HG03135 (cell line): ENCODE data around the gene ATP8B1.
"Not testable (repeated sequence)": the region's sequence is repeated elsewhere in the genome, so short reads cannot be mapped to it uniquely, and the experiment has no call there.

Source experiments
- ATAC-seq: cut with Tn5 transposase; IDR thresholded peaks from one replicate; pipeline ENCODE4 v1.9.1; 2021; ENCODE audit warnings: mild to moderate bottlenecking, moderate library complexity; ENCODE audit not compliant: unreplicated experiment

Gene ATP8B1

GRCh38 chr18:57803103-57803969 is at the start of gene ATP8B1:
TSS of gene ATP8B1 (minus strand) at chr18:57803315. CDS start at chr18:57731807, 71,508 bp downstream.
- peak; percentile 52 for ATAC-seq

GRCh38 chr18:57850063-57850462 is 46.9 kb upstream of the ATP8B1 start:
- no peak for ATAC-seq

GRCh38 chr18:57848374-57848773 is 45.3 kb upstream of the ATP8B1 start:
- not testable (repeated sequence) for ATAC-seq

- not testable (repeated sequence) for ATAC-seq
These were observed 44.3 kb upstream of the ATP8B1 start for GRCh38 chr18:57847431-57847830.

GRCh38 chr18:57846258-57846657 is 43.1 kb upstream of the ATP8B1 start:
- ATAC-seq, result no peak

GRCh38 chr18:57845605-57846074 is 42.5 kb upstream of the ATP8B1 start:
- no peak for ATAC-seq

- ATAC-seq, result no peak
These were observed 41.2 kb upstream of the ATP8B1 start for GRCh38 chr18:57844319-57844718.

- no peak for ATAC-seq
These were observed 40.3 kb upstream of the ATP8B1 start for GRCh38 chr18:57843386-57843785.

- peak; percentile 38 for ATAC-seq
These were observed 38.5 kb upstream of the ATP8B1 start for GRCh38 chr18:57841568-57841967.

GRCh38 chr18:57839942-57840381 is 36.8 kb upstream of the ATP8B1 start:
- ATAC-seq, result no peak

- ATAC-seq, result peak; percentile 80
These were observed 34.9 kb upstream of the ATP8B1 start for GRCh38 chr18:57837917-57838548.

GRCh38 chr18:57836557-57836956 is 33.4 kb upstream of the ATP8B1 start:
- no peak for ATAC-seq

GRCh38 chr18:57835904-57836303 is 32.8 kb upstream of the ATP8B1 start:
- no peak for ATAC-seq

- no peak for ATAC-seq
These were observed 31.5 kb upstream of the ATP8B1 start for GRCh38 chr18:57834616-57835015.

GRCh38 chr18:57833441-57834101 is 30.5 kb upstream of the ATP8B1 start:
- ATAC-seq, result peak; percentile 48

- ATAC-seq, result peak; percentile 0
These were observed 29.6 kb upstream of the ATP8B1 start for GRCh38 chr18:57832730-57833129.

GRCh38 chr18:57831597-57832377 is 28.7 kb upstream of the ATP8B1 start:
- no peak for ATAC-seq

- ATAC-seq, result no peak
These were observed 24.5 kb upstream of the ATP8B1 start for GRCh38 chr18:57827646-57828045.

GRCh38 chr18:57826252-57826651 is 23.1 kb upstream of the ATP8B1 start:
- no peak for ATAC-seq

- ATAC-seq, result not testable (repeated sequence)
These were observed 17.5 kb upstream of the ATP8B1 start for GRCh38 chr18:57820583-57820982.
